HG03108 (cell line): ENCODE results near the gene FATE1.

Experiments
- ATAC-seq: cut with Tn5 transposase; IDR thresholded peaks from one replicate; pipeline ENCODE4 v1.9.1; 2021; ENCODE audit warnings: moderate library complexity; ENCODE audit not compliant: unreplicated experiment

Gene FATE1

GRCh38 chrX:151703487-151703886 lies 12.3 kb upstream of the FATE1 start:
- ATAC-seq = no peak

GRCh38 chrX:151704041-151704663 lies 11.7 kb upstream of the FATE1 start:
- no peak for ATAC-seq

- ATAC-seq = no peak
Measured at GRCh38 chrX:151708821-151709220, 7.0 kb upstream of the FATE1 start.

GRCh38 chrX:151710457-151710856 lies 5.4 kb upstream of the FATE1 start:
- no peak for ATAC-seq

- no peak for ATAC-seq
Measured at GRCh38 chrX:151711154-151711553, 4.7 kb upstream of the FATE1 start.

GRCh38 chrX:151711787-151712186 lies 4.0 kb upstream of the FATE1 start:
- no peak for ATAC-seq

- no peak for ATAC-seq
Measured at GRCh38 chrX:151712253-151712652, 3.6 kb upstream of the FATE1 start.

- no peak for ATAC-seq
Measured at GRCh38 chrX:151713849-151714248, 2.0 kb upstream of the FATE1 start.

GRCh38 chrX:151714362-151714761 lies 1.5 kb upstream of the FATE1 start:
- no peak for ATAC-seq

GRCh38 chrX:151722241-151722846 lies 6.5 kb downstream of the FATE1 start:
- ATAC-seq = no peak

GRCh38 chrX:151723156-151723760 lies 7.4 kb downstream of the FATE1 start:
- ATAC-seq = no peak

- no peak for ATAC-seq
Measured at GRCh38 chrX:151724563-151725337, 8.9 kb downstream of the FATE1 start.

- ATAC-seq = no peak
Measured at GRCh38 chrX:151725338-151725614, 9.4 kb downstream of the FATE1 start.

- no peak for ATAC-seq
Measured at GRCh38 chrX:151726751-151727150, 10.9 kb downstream of the FATE1 start.

GRCh38 chrX:151727346-151727745 lies 11.5 kb downstream of the FATE1 start:
- ATAC-seq = no peak

- no peak for ATAC-seq
Measured at GRCh38 chrX:151729056-151729725, 13.4 kb downstream of the FATE1 start.

- ATAC-seq = no peak
Measured at GRCh38 chrX:151734446-151734845, 18.6 kb downstream of the FATE1 start, which contains the start of gene CNGA2. Gene CNGA2, plus strand, starts transcription at chrX:151734746. Its CDS starts 3,738 bp downstream, at chrX:151738484.

- ATAC-seq = no peak
Measured at GRCh38 chrX:151735219-151735618, 19.4 kb downstream of the FATE1 start.

GRCh38 chrX:151736685-151737084 lies 20.9 kb downstream of the FATE1 start:
- ATAC-seq = no peak

GRCh38 chrX:151737494-151737893 lies 21.7 kb downstream of the FATE1 start:
- ATAC-seq = no peak

GRCh38 chrX:151738751-151739150 lies 22.9 kb downstream of the FATE1 start:
- no peak for ATAC-seq
